ENCODE data around the gene B3GNT7.
"Not testable (repeated sequence)": the region's sequence is repeated elsewhere in the genome, so short reads cannot be mapped to it uniquely, and the experiment has no call there.

Gene B3GNT7

GRCh38 chr2:231430437-231430836, 34.9 kb downstream of the B3GNT7 start:
- DNase-seq = not testable (repeated sequence)

- DNase-seq = no peak
Measured at GRCh38 chr2:231431606-231432005, 36.1 kb downstream of the B3GNT7 start.

- no peak for DNase-seq
Measured at GRCh38 chr2:231433990-231434389, 38.5 kb downstream of the B3GNT7 start.

GRCh38 chr2:231436957-231437356, 41.4 kb downstream of the B3GNT7 start:
- DNase-seq = no peak

GRCh38 chr2:231449503-231450054, 54.1 kb downstream of the B3GNT7 start:
- DNase-seq = no peak

GRCh38 chr2:231450548-231450989, 55.1 kb downstream of the B3GNT7 start:
- DNase-seq = no peak
